Measurements from ENCODE around the gene SLC6A20. TPM values are rescaled to one million over a fixed set of nuclear protein-coding genes. Genes with fewer than 3 reads are reported as not detected.
"Not testable (repeated sequence)": the region's sequence is repeated elsewhere in the genome, so short reads cannot be mapped to it uniquely, and the experiment has no call there.

The SLC6A20 gene
- total RNA-seq, 4 donors from 2014 or later: 0.38 to 0.55 (median 0.44) TPM; not detected in 1

- H3K4me3 ChIP-seq (ENCODE audit: low read depth, poor library complexity, severe bottlenecking): no peak overlapping the region
- TF ChIP-seq CTCF (IDR thresholded peaks at IDR 0.05) (no peak), POLR2A (IDR thresholded peaks at IDR 0.05) (no peak)
- DNase-seq (ENCODE audit: low spot score in 2 of 2): no peak
- WGBS, 2 donors: 46% methylated on average over 13 to 14 of the region's 14 CpGs
- intact Hi-C loops (cut with DNase I; ENCODE audit: low total_unique reads): loop anchor here (5.0 kb wide), 1 partner anchor 161 kb away; no protein-coding TSS in a partner anchor
Observed at GRCh38 chr3:45760878-45761711, 35.2 kb downstream of the SLC6A20 start.

GRCh38 chr3:45759851-45760250 is 36.5 kb downstream of the SLC6A20 start:
- intact Hi-C loops (cut with DNase I; ENCODE audit: low total_unique reads): loop anchor here (5.0 kb wide), 1 partner anchor 162 kb away; no protein-coding TSS in a partner anchor
- TF ChIP-seq CTCF (IDR thresholded peaks at IDR 0.05) (no peak), POLR2A (IDR thresholded peaks at IDR 0.05) (no peak)
- DNase-seq (ENCODE audit: low spot score in 2 of 2): no peak
- H3K4me3 ChIP-seq (ENCODE audit: low read depth, poor library complexity, severe bottlenecking): no peak overlapping the region
- 89 to 91% methylated on average over 12 of the region's 12 CpGs for WGBS, 2 donors

- 80 to 86% methylated on average over 14 to 16 of the region's 16 CpGs for WGBS, 2 donors
- H3K4me3 ChIP-seq (ENCODE audit: low read depth, poor library complexity, severe bottlenecking): no peak overlapping the region
- TF ChIP-seq POLR2A (IDR thresholded peaks at IDR 0.05): no peak
- TF ChIP-seq CTCF (IDR thresholded peaks at IDR 0.05): no peak
- intact Hi-C loops (cut with DNase I; ENCODE audit: low total_unique reads): no loop called here
- DNase-seq (ENCODE audit: low spot score in 2 of 2): no peak
Observed at GRCh38 chr3:45758871-45759270, 37.5 kb downstream of the SLC6A20 start.

GRCh38 chr3:45757141-45757540 is 39.2 kb downstream of the SLC6A20 start:
- H3K4me3 ChIP-seq (ENCODE audit: low read depth, poor library complexity, severe bottlenecking); intact Hi-C loops (cut with DNase I; ENCODE audit: low total_unique reads); DNase-seq (ENCODE audit: low spot score in 2 of 2): not testable (repeated sequence)
- 77 to 78% methylated on average over 7 of the region's 7 CpGs for WGBS, 2 donors

GRCh38 chr3:45756055-45756454 is 40.3 kb downstream of the SLC6A20 start:
- H3K4me3 ChIP-seq (ENCODE audit: low read depth, poor library complexity, severe bottlenecking): no peak overlapping the region
- DNase-seq (ENCODE audit: low spot score in 2 of 2): no peak
- intact Hi-C loops (cut with DNase I; ENCODE audit: low total_unique reads): no loop called here
- TF ChIP-seq CTCF (IDR thresholded peaks at IDR 0.05): no peak
- no peak for TF ChIP-seq POLR2A (IDR thresholded peaks at IDR 0.05)
- 87 to 91% methylated on average over 6 of the region's 6 CpGs for WGBS, 2 donors

GRCh38 chr3:45754461-45754860 is 41.9 kb downstream of the SLC6A20 start:
- WGBS, 2 donors: 93 to 94% methylated on average over 7 of the region's 7 CpGs
- no peak overlapping the region for H3K4me3 ChIP-seq (ENCODE audit: low read depth, poor library complexity, severe bottlenecking)

More at GRCh38 chr3:45754461-45754860, 41.9 kb downstream of the SLC6A20 start:
- no peak for TF ChIP-seq CTCF (IDR thresholded peaks at IDR 0.05)
- TF ChIP-seq POLR2A (IDR thresholded peaks at IDR 0.05): no peak
- intact Hi-C loops (cut with DNase I; ENCODE audit: low total_unique reads): no loop called here
- DNase-seq (ENCODE audit: low spot score in 2 of 2): no peak

Measured in lower leg skin (tissue), 4 donors.